H1 (cell line): ENCODE measurements around the gene ZNF407. TPM values are rescaled to one million over a fixed set of nuclear protein-coding genes. Genes with fewer than 3 reads are reported as not detected.

ENCODE experiments used
- CTCF ChIA-PET: fragments of 300-600 bp; sonication (Branson Sonifier 250); formaldehyde crosslinking; loops from one replicate; lab custom pipeline; 2021; ENCODE audit not compliant: partially characterized antibody; lab: Charles Lee
- POLR2A ChIA-PET: fragments of 300-600 bp; sonication (Branson Sonifier 250); formaldehyde crosslinking; loops from one replicate; lab custom pipeline; 2021; ENCODE audit warnings: inconsistent platforms; ENCODE audit not compliant: partially characterized antibody; lab: Charles Lee
- DNase-seq, 2 experiments: peaks; one replicate each; pipeline versions ENCODE4 v3.0.0 to v3.0.0-alpha.2; 2010 to 2022; ENCODE audit warnings: low spot score in 2 of 2, low read depth in 1 of 2, mixed read lengths in 1 of 2
- FAIRE-seq: peaks from 2 replicates; lab custom pipeline; 2011; peaks lifted over from hg19 to GRCh38; lab: Jason Lieb, UNC
- H2AFZ ChIP-seq: 2 replicates; pipeline ENCODE4 v1.8.1; 2012; ENCODE audit warnings: low read length, inconsistent platforms
- H2AK5ac ChIP-seq: 2 replicates; pipeline ENCODE4 v1.6.1; 2013; ENCODE audit warnings: low read depth, low read length
- H2BK120ac ChIP-seq: replicated peaks from 2 replicates; pipeline ENCODE3; 2013; ENCODE audit warnings: low read depth, low read length, inconsistent platforms
- H2BK12ac ChIP-seq: 2 replicates; pipeline ENCODE4 v1.6.1; 2013; ENCODE audit warnings: low read depth, low read length
- H2BK15ac ChIP-seq: 2 replicates; pipeline ENCODE4 v1.6.1; 2013; ENCODE audit warnings: low read length
- H2BK20ac ChIP-seq: 2 replicates; pipeline ENCODE4 v1.6.1; 2013; ENCODE audit warnings: low read length
- H2BK5ac ChIP-seq: 2 replicates; pipeline ENCODE4 v1.6.1; 2013; ENCODE audit warnings: low read depth, low read length
- H3K14ac ChIP-seq: 2 replicates; pipeline ENCODE4 v1.6.1; 2013; ENCODE audit warnings: inconsistent platforms; ENCODE audit not compliant: insufficient read length
- H3K18ac ChIP-seq: 2 replicates; pipeline ENCODE4 v1.6.1; 2013; ENCODE audit warnings: low read length; ENCODE audit errors: extremely low read depth
- H3K23ac ChIP-seq: 2 replicates; pipeline ENCODE4 v1.6.1; 2013; ENCODE audit warnings: inconsistent platforms; ENCODE audit not compliant: insufficient read length
- H3K23me2 ChIP-seq: 2 replicates; pipeline ENCODE4 v1.6.1; 2013; ENCODE audit warnings: low read depth, low read length
- H3K27ac ChIP-seq: 2 replicates; pipeline ENCODE4 v1.6.1; 2011; ENCODE audit warnings: low read depth, low read length, inconsistent platforms
- H3K27me3 ChIP-seq, 4 experiments: replicated peaks in 1 of 4; 1 replicate in 1 of 4; 2 replicates in 3 of 4; pipeline versions ENCODE4 v1.6.1 to v1.8.1; 2011 to 2013; ENCODE audit warnings: low read length in 3 of 4, mild to moderate bottlenecking in 3 of 4, inconsistent platforms in 2 of 4, mixed read lengths in 2 of 4, moderate library complexity in 1 of 4; ENCODE audit not compliant: control insufficient read depth in 3 of 4, insufficient read depth in 3 of 4; ENCODE audit errors: extremely low read depth in 1 of 4
- H3K36me3 ChIP-seq, 4 experiments: 2 replicates each; pipeline versions ENCODE4 v1.6.1 to v1.8.1; 2011 to 2013; ENCODE audit warnings: mild to moderate bottlenecking in 4 of 4, low read length in 3 of 4, moderate library complexity in 2 of 4, control low read depth in 1 of 4, inconsistent platforms in 1 of 4; ENCODE audit not compliant: insufficient read depth in 4 of 4, control insufficient read depth in 2 of 4
- H3K4ac ChIP-seq: replicated peaks from 2 replicates; pipeline ENCODE3; 2013; ENCODE audit warnings: low read length, low read depth, mixed read lengths, inconsistent platforms; ENCODE audit not compliant: insufficient read length
- H3K4me1 ChIP-seq, 4 experiments: replicated peaks in 1 of 4; 1 replicate in 1 of 4; 2 replicates in 3 of 4; pipeline versions ENCODE4 v1.6.1 to v1.8.1; 2011 to 2013; ENCODE audit warnings: low read length in 3 of 4, inconsistent platforms in 2 of 4, mixed read lengths in 1 of 4; ENCODE audit not compliant: insufficient read depth in 4 of 4, control insufficient read depth in 3 of 4
- H3K4me2 ChIP-seq, 2 experiments: 2 replicates each; pipeline versions ENCODE4 v1.6.1 to v1.8.1; 2011 to 2013; ENCODE audit warnings: low read depth in 2 of 2, low read length in 2 of 2, control low read depth in 1 of 2, inconsistent platforms in 1 of 2, mild to moderate bottlenecking in 1 of 2; ENCODE audit not compliant: insufficient read depth in 1 of 2
- H3K4me3 ChIP-seq, 4 experiments: fragments of 200-600, 300-600 bp in 1 of 4; sonication (generic), shearing (Covaris generic), sonication (Bioruptor Twin) in 1 of 4; 2 replicates each; pipeline versions ENCODE4 v1.5.1 to v1.8.1; 2011 to 2016; ENCODE audit warnings: low read length in 4 of 4, low read depth in 3 of 4, control low read depth in 2 of 4, inconsistent platforms in 2 of 4, mild to moderate bottlenecking in 2 of 4, mixed read lengths in 1 of 4, moderate library complexity in 1 of 4; ENCODE audit not compliant: insufficient read depth in 2 of 4; ENCODE audit errors: extremely low read depth in 1 of 4
- H3K56ac ChIP-seq: replicated peaks from 2 replicates; pipeline ENCODE3; 2013; ENCODE audit warnings: low read depth, mild to moderate bottlenecking, mixed read lengths, low read length, inconsistent platforms; ENCODE audit not compliant: insufficient read length
- H3K79me1 ChIP-seq: 2 replicates; pipeline ENCODE4 v1.6.1; 2013; ENCODE audit warnings: low read depth, low read length, control low read depth
- H3K79me2 ChIP-seq, 2 experiments: 2 replicates each; pipeline versions ENCODE4 v1.6.1 to v1.8.1; 2012 to 2013; ENCODE audit warnings: low read length in 2 of 2, mild to moderate bottlenecking in 2 of 2, inconsistent platforms in 1 of 2; ENCODE audit not compliant: insufficient read depth in 2 of 2, control insufficient read depth in 1 of 2
- H3K9ac ChIP-seq, 4 experiments: replicated peaks in 1 of 4; 1 replicate in 1 of 4; 2 replicates in 3 of 4; pipeline versions ENCODE4 v1.6.1 to v1.8.1; 2011 to 2013; ENCODE audit warnings: low read depth in 3 of 4, low read length in 3 of 4, control low read depth in 2 of 4, mild to moderate bottlenecking in 2 of 4, moderate library complexity in 2 of 4, inconsistent platforms in 1 of 4; ENCODE audit errors: extremely low read depth in 1 of 4
- H3K9me3 ChIP-seq, 2 experiments: 2 replicates each; pipeline versions ENCODE4 v1.6.1 to v1.8.1; 2012 to 2013; ENCODE audit warnings: mild to moderate bottlenecking in 2 of 2, moderate library complexity in 2 of 2, control low read depth in 1 of 2, inconsistent platforms in 1 of 2, low read depth in 1 of 2, low read length in 1 of 2, mixed read lengths in 1 of 2; ENCODE audit not compliant: insufficient read depth in 2 of 2
- H4K20me1 ChIP-seq, 2 experiments: replicated peaks in 1 of 2; 2 replicates each; pipeline versions ENCODE3 to v1.8.1; 2011 to 2013; ENCODE audit warnings: inconsistent platforms in 2 of 2, low read length in 2 of 2, mild to moderate bottlenecking in 1 of 2; ENCODE audit not compliant: insufficient read depth in 2 of 2, control insufficient read depth in 1 of 2
- H4K5ac ChIP-seq: 2 replicates; pipeline ENCODE4 v1.6.1; 2013; ENCODE audit warnings: low read length, low read depth, mixed read lengths, inconsistent platforms; ENCODE audit not compliant: insufficient read length
- H4K8ac ChIP-seq: 2 replicates; pipeline ENCODE4 v1.8.0; 2013; ENCODE audit warnings: mild to moderate bottlenecking, moderate library complexity, low read length, inconsistent platforms; ENCODE audit not compliant: insufficient read depth; ENCODE audit errors: extremely low read depth
- H4K91ac ChIP-seq: replicated peaks from 2 replicates; pipeline ENCODE3; 2013; ENCODE audit warnings: low read length, mixed read lengths, inconsistent platforms; ENCODE audit not compliant: insufficient read length
- KDM5A ChIP-seq: fragments of 200-600 bp; IDR thresholded peaks from 2 replicates; pipeline ENCODE4 v1.7.1; 2012; ENCODE audit warnings: mild to moderate bottlenecking, low read length, inconsistent platforms, mixed read lengths
- SP4 ChIP-seq: IDR thresholded peaks from 2 replicates; pipeline ENCODE4 v1.6.1; 2012; ENCODE audit warnings: low read length, inconsistent platforms
- TAF1 ChIP-seq: IDR thresholded peaks from 2 replicates; pipeline ENCODE4 v1.6.1; 2011; ENCODE audit warnings: mild to moderate bottlenecking, low read depth, low read length
- WGBS, 2 experiments: shearing (Covaris generic) in 1 of 2; methylation state at CpG; one replicate each; pipeline versions ENCODE4 v1.1.6 to v1.1.7; 2013 to 2015; ENCODE audit warnings: low lambda C conversion rate in 2 of 2, mixed read lengths in 2 of 2, inconsistent platforms in 1 of 2, low coverage in 1 of 2, missing lambda C conversion rate in 1 of 2; ENCODE audit not compliant: insufficient replicate concordance in 2 of 2, insufficient coverage in 1 of 2, insufficient read length in 1 of 2; ENCODE audit errors: extremely low coverage in 1 of 2, missing lambda C conversion rate in 1 of 2; 5-methylcytosine and 5-hydroxymethylcytosine counted together
- polyA plus RNA-seq, 7 experiments: library from polyadenylated mRNA; depleted of rRNA in 3 of 7; stranded (reverse) in 5 of 7; unstranded in 2 of 7; fragments of >200 nt in 5 of 7; fragments of 200-250 nt in 2 of 7; gene quantifications; 1 replicate in 5 of 7; 2 replicates in 1 of 7; 4 replicates in 1 of 7; pipeline versions ENCODE4 v1.2.1 to v1.2.3, GENCODE V29; 2011 to 2013; ENCODE audit warnings: missing spikeins in 2 of 7, mixed read lengths in 2 of 7
- total RNA-seq: library from RNA; stranded (reverse); fragmentation: NEBNext Ultra II Directional; extraction: Animal tissue kit (Norgen Biotek cat#: 25700); gene quantifications from 2 replicates; pipeline ENCODE4 v1.2.1, GENCODE V29; 2021

Gene ZNF407
- total and polyA plus RNA-seq, 2 of the 8 experiments (the other 6 are each of a cell fraction or from before 2014, with no cell fraction given) = 1.5 to 6.8 TPM

GRCh38 chr18:74558096-74558495 lies 39.6 kb upstream of the ZNF407 start:
- Histone ChIP-seq H2BK5ac (no peak overlapping the region), H3K9ac (no peak overlapping the region), H3K27ac (no peak overlapping the region), H4K8ac (no peak overlapping the region), H3K36me3 (no peaks in the 10 kb centered on the region), H4K5ac (no peak overlapping the region), H3K23me2 (no peaks in the 10 kb centered on the region), H2BK120ac (no peak overlapping the region), H3K79me2 (no peaks in the 10 kb centered on the region), H3K4me3 (no peak overlapping the region), H3K4ac (no peak overlapping the region), H2AK5ac (no peak overlapping the region), H3K79me1 (no peaks in the 10 kb centered on the region), H3K18ac (no peak overlapping the region), H3K23ac (no peak overlapping the region), H3K4me1 (no peaks in the 10 kb centered on the region), H4K91ac (no peak overlapping the region), H3K27me3 (no peaks in the 10 kb centered on the region), H4K20me1 (no peaks in the 10 kb centered on the region), H3K9me3 (no peaks in the 10 kb centered on the region), H2BK15ac (no peak overlapping the region), H3K14ac (no peak overlapping the region), H2BK20ac (no peak overlapping the region), H2BK12ac (no peak overlapping the region), H3K56ac (no peak overlapping the region), H2AFZ (no peak overlapping the region), H3K4me2 (no peak overlapping the region)
- TF ChIP-seq TAF1 = no peak
- TF ChIP-seq KDM5A = no peak
- no peak for TF ChIP-seq SP4
- 84% methylated on average over 3 of the region's 4 CpGs; no CpG with 5 or more reads in 1 of the 2 experiments for WGBS, 2 experiments
- FAIRE-seq (no peak), DNase-seq (no peak)
- ChIA-PET CTCF (no interaction called here), POLR2A (no interaction called here)
